Neural progenitor cell (in vitro differentiated cells): ENCODE data around the gene CNOT1. TPM values are rescaled to one million over a fixed set of nuclear protein-coding genes. Genes with fewer than 3 reads are reported as not detected.
A peak's percentile ranks its signal among the peaks of the same experiment; 100 is the strongest.

Source experiments
- DNase-seq: peaks from one replicate; pipeline ENCODE4 v3.0.0-alpha.2; 2016; ENCODE audit warnings: low spot score
- H2AFZ ChIP-seq: fragments of 200-600 bp; sonication (generic); replicated peaks from 2 replicates; pipeline ENCODE4 v1.6.1; 2016; ENCODE audit warnings: antibody characterized with exemption
- H3F3A ChIP-seq: fragments of 200-600 bp; sonication (generic); 2 replicates; pipeline ENCODE4 v1.6.1; 2016; ENCODE audit warnings: antibody characterized with exemption, low read depth
- H3K27ac ChIP-seq: fragments of 200-600 bp; sonication (generic); 2 replicates; pipeline ENCODE4 v1.5.1; 2016; ENCODE audit warnings: mild to moderate bottlenecking
- H3K27me3 ChIP-seq: fragments of 200-600 bp; sonication (generic); 2 replicates; pipeline ENCODE4 v1.6.1; 2016; ENCODE audit warnings: mild to moderate bottlenecking, moderate library complexity
- H3K36me3 ChIP-seq: fragments of 200-600 bp; sonication (generic); 2 replicates; pipeline ENCODE4 v1.5.1; 2016
- H3K4me1 ChIP-seq: fragments of 200-600 bp; sonication (generic); 2 replicates; pipeline ENCODE4 v1.6.1; 2016; ENCODE audit warnings: mixed run types
- H3K4me2 ChIP-seq: fragments of 200-600 bp; sonication (generic); 2 replicates; pipeline ENCODE4 v1.6.1; 2016
- H3K4me3 ChIP-seq: fragments of 200-600 bp; sonication (generic); 2 replicates; pipeline ENCODE4 v1.5.1; 2016
- H3K79me2 ChIP-seq: fragments of 200-600 bp; sonication (generic); 2 replicates; pipeline ENCODE4 v1.6.1; 2016; ENCODE audit warnings: low read depth
- H3K9ac ChIP-seq: fragments of 200-600 bp; sonication (generic); 2 replicates; pipeline ENCODE4 v1.6.1; 2016
- H3K9me3 ChIP-seq: fragments of 200-600 bp; sonication (generic); 2 replicates; pipeline ENCODE4 v1.5.1; 2016; ENCODE audit warnings: low read depth
- H4K20me1 ChIP-seq: fragments of 200-600 bp; sonication (generic); 2 replicates; pipeline ENCODE4 v1.6.1; 2016; ENCODE audit warnings: low read depth
- H3K27ac Mint-ChIP-seq: 3 replicates; pipeline ENCODE4 v1.8.0; 2021; ENCODE audit warnings: mixed read lengths
- H3K27me3 Mint-ChIP-seq: 2 replicates; pipeline ENCODE4 v1.8.0; 2022; ENCODE audit warnings: low read depth, mild to moderate bottlenecking, inconsistent platforms, moderate library complexity, mixed read lengths; ENCODE audit not compliant: insufficient read depth
- H3K36me3 Mint-ChIP-seq: 3 replicates; pipeline ENCODE4 v1.8.0; 2021; ENCODE audit warnings: mixed read lengths
- H3K4me1 Mint-ChIP-seq: 3 replicates; pipeline ENCODE4 v1.8.0; 2021; ENCODE audit warnings: mixed read lengths
- H3K4me3 Mint-ChIP-seq: 3 replicates; pipeline ENCODE4 v1.8.0; 2021; ENCODE audit warnings: mild to moderate bottlenecking, moderate library complexity, mixed read lengths
- H3K9me3 Mint-ChIP-seq: 3 replicates; pipeline ENCODE4 v1.8.0; 2020; ENCODE audit warnings: mixed read lengths
- CTCF ChIP-seq: fragments of 200-600 bp; sonication (generic); IDR thresholded peaks from 2 replicates; pipeline ENCODE4 v1.5.1; 2017; ENCODE audit warnings: antibody characterized with exemption, mild to moderate bottlenecking
- EZH2 ChIP-seq: fragments of 200-600 bp; sonication (generic); IDR thresholded peaks from 2 replicates; pipeline ENCODE4 v1.6.1; 2017; ENCODE audit warnings: antibody characterized with exemption, mild to moderate bottlenecking, moderate library complexity
- EZH2phosphoT487 ChIP-seq: fragments of 200-600 bp; sonication (generic); IDR thresholded peaks from 2 replicates; pipeline ENCODE4 v1.6.1; 2017; ENCODE audit warnings: antibody characterized with exemption
- total RNA-seq: library from RNA; depleted of rRNA; stranded (reverse); fragments of >200 nt; gene quantifications from 2 replicates; pipeline ENCODE4 v1.2.3, GENCODE V29; 2015; ENCODE audit warnings: low replicate concordance

Gene CNOT1
- total RNA-seq, 1 donor from 2014 or later, result 241 TPM

GRCh38 chr16:58507195-58507962 is 122.2 kb downstream of the CNOT1 start:
- peaks cover 4% of the 10 kb centered on the region for H4K20me1 ChIP-seq
- H3K27me3 ChIP-seq, result peaks cover 6% of the 10 kb centered on the region
- no peaks in the 10 kb centered on the region for H3K79me2 ChIP-seq
- no peaks in the 10 kb centered on the region for H3K9me3 ChIP-seq
- peaks cover 6% of the 10 kb centered on the region for H3K4me1 Mint-ChIP-seq
- H3K4me3 Mint-ChIP-seq, result no peak overlapping the region
- TF ChIP-seq CTCF (no peak), EZH2 (no peak)
- H3K4me2 ChIP-seq, result no peak overlapping the region
- H3F3A ChIP-seq, result peaks cover 4% of the 10 kb centered on the region
- H3K9ac ChIP-seq, result no peak overlapping the region
- no peaks in the 10 kb centered on the region for H3K36me3 ChIP-seq
- H3K27ac Mint-ChIP-seq, result no peak overlapping the region
- H3K4me1 ChIP-seq, result no peaks in the 10 kb centered on the region
- H2AFZ ChIP-seq, result no peak overlapping the region
- DNase-seq, result no peak
- peaks cover 9% of the 10 kb centered on the region for H3K27me3 Mint-ChIP-seq
- no peak overlapping the region for H3K27ac ChIP-seq
- H3K4me3 ChIP-seq, result no peak overlapping the region
- no peaks in the 10 kb centered on the region for H3K9me3 Mint-ChIP-seq
- H3K36me3 Mint-ChIP-seq, result no peaks in the 10 kb centered on the region

GRCh38 chr16:58506241-58507194 is 123.1 kb downstream of the CNOT1 start:
- Histone ChIP-seq H4K20me1 (peaks cover under 1% of the 10 kb centered on the region), H3K36me3 (no peaks in the 10 kb centered on the region), H3K4me3 (no peak overlapping the region), H2AFZ (no peak overlapping the region), H3K27ac (no peak overlapping the region), H3F3A (no peaks in the 10 kb centered on the region), H3K4me2 (no peak overlapping the region), H3K4me1 (no peaks in the 10 kb centered on the region), H3K27me3 (peaks cover 15% of the 10 kb centered on the region), H3K79me2 (no peaks in the 10 kb centered on the region), H3K9me3 (no peaks in the 10 kb centered on the region), H3K9ac (no peak overlapping the region)
- H3K9me3 Mint-ChIP-seq, result no peaks in the 10 kb centered on the region
- peaks cover 7% of the 10 kb centered on the region for H3K27me3 Mint-ChIP-seq
- peak overlapping the region; percentile 93 for H3K27ac Mint-ChIP-seq
- DNase-seq, result no peak
- no peaks in the 10 kb centered on the region for H3K36me3 Mint-ChIP-seq
- no peak overlapping the region for H3K4me3 Mint-ChIP-seq
- no peak for TF ChIP-seq CTCF
- TF ChIP-seq EZH2, result no peak
- TF ChIP-seq EZH2phosphoT487, result no peak
- H3K4me1 Mint-ChIP-seq, result peaks cover 6% of the 10 kb centered on the region

GRCh38 chr16:58503863-58504688 is 125.5 kb downstream of the CNOT1 start:
- no peak for DNase-seq
- Mint-ChIP-seq H3K4me3 (no peak overlapping the region), H3K36me3 (no peaks in the 10 kb centered on the region), H3K4me1 (peaks cover 7% of the 10 kb centered on the region), H3K27ac (no peak overlapping the region), H3K9me3 (no peaks in the 10 kb centered on the region), H3K27me3 (peaks cover 2% of the 10 kb centered on the region)
- Histone ChIP-seq H4K20me1 (no peaks in the 10 kb centered on the region), H3K27ac (no peak overlapping the region), H3F3A (no peaks in the 10 kb centered on the region), H3K36me3 (no peaks in the 10 kb centered on the region), H3K27me3 (peaks cover 25% of the 10 kb centered on the region), H3K4me1 (peaks cover 10% of the 10 kb centered on the region), H3K79me2 (no peaks in the 10 kb centered on the region), H3K9ac (no peak overlapping the region), H3K4me2 (no peak overlapping the region), H3K4me3 (no peak overlapping the region), H3K9me3 (no peaks in the 10 kb centered on the region), H2AFZ (no peak overlapping the region)
- no peak for TF ChIP-seq CTCF
- TF ChIP-seq EZH2phosphoT487, result no peak
- no peak for TF ChIP-seq EZH2
